GM18909 (cell line): ENCODE measurements around the gene DYRK1B.
A peak's percentile ranks its signal among the peaks of the same experiment; 100 is the strongest.
"Not testable (repeated sequence)": the region's sequence is repeated elsewhere in the genome, so short reads cannot be mapped to it uniquely, and the experiment has no call there.

Experiments
- ATAC-seq: cut with Tn5 transposase; IDR thresholded peaks from one replicate; pipeline ENCODE4 v1.9.1; 2021; ENCODE audit warnings: mild to moderate bottlenecking; ENCODE audit not compliant: unreplicated experiment, poor library complexity

DYRK1B gene

DNA sequence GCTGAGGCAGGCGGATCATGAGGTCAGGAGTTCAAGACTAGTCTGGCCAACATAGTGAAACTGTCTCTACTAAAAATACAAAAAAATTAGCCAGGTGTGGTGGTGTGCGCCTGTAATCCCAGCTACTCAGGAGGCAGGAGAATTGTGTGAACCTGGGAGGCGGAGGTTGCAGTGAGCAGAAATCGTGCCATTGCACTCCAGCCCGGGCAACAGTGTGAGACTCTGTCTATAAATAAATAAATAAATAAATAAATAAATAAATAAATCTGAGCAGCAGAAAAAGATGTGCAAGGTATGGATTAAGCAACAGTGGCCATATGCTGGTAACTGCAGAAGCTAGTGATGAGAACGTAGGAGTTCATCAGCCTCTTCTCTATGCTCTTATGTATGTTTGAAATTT, 19.9 kb downstream of the DYRK1B start:
- not testable (repeated sequence) for ATAC-seq

DNA sequence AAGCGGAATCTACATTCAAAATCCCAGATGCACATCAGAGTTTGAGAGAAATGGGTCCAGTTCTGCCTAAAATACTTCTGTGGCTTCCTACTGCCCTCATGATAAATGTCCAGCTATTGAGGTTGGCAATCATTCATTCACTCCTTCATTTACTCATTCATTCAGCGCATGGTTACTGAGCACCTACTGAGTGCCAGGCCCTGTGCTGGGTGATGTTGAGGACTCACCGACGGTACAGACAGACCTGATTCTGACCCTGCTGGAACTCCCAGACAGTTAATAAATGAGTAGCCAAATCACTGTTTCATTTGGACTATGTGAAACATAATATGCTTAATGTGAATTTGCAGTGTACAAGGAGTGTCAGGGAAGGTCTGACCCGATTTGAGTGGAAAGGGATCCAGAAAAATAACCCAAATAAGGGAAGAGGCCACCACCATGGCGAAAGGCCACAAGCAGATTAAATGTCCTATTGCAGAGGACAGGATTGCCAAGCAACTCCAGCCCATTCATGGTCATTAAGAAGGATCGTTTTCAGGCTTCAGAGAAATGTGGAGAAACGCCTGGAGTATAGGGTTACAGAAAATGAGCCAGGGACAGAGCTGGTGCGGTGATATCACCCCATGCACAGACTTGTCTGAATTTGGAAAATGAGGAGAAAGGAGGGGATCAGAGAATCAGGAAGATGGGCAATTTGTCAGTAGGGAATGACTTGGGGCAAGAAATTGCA, 20.5 kb downstream of the DYRK1B start:
- no peak for ATAC-seq

DNA sequence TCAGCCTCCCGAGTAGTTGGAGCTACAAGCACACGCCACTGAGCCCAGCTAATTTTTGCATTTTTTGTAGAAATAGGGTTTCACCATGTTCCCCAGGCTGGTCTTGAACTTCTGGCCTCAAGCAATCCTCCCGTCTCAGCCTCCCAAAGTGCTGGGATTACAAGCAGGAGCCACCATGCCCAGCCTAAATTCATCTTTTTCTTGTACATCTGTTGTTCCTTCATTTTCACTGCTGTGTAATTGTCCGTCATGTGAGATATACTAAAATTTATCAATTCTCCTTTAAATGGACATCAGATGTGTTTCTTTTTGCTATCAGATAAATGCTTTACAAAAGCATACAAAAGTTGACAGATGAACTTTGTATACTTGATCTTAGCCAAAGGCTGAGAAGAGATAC, 22.9 kb downstream of the DYRK1B start:
- no peak for ATAC-seq

DNA sequence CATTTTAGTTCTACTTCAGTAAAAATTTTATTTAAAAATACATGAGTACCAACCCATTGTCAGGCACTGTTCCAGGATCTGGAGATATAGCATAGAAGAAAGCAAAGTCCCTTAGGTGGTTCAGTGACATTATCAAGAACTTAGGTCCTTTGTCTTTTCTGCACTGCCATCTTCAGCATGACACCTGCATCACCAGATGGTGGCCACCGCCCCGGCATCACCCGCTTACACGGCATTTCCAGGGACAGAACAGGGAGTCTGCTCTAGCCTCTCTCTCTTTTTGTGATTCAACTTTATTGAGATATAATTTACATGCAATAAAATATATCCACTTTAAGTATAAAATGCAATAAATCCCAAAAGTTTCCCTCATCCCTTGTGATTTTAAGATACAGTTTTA, 23.5 kb downstream of the DYRK1B start:
- no peak for ATAC-seq

DNA sequence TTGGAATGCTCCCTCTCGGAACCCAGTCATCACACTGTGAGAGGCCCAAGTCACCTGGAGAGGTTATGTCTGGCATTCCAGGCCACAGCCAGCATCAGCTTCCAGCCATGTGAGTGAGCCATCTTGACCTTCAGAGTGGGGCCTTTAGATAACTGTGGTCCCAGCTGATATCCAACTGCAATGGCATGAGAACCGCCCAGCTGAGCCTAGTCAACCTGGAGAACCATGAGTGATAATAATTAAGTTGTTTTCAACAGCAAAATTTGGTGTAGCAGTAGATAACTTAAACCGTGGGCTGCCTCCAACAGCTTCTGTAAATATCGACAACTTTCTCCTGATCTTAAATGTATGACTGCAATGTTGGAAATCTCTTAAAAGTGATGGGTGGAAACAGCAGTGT, 24.6 kb downstream of the DYRK1B start:
- ATAC-seq, result no peak

DNA sequence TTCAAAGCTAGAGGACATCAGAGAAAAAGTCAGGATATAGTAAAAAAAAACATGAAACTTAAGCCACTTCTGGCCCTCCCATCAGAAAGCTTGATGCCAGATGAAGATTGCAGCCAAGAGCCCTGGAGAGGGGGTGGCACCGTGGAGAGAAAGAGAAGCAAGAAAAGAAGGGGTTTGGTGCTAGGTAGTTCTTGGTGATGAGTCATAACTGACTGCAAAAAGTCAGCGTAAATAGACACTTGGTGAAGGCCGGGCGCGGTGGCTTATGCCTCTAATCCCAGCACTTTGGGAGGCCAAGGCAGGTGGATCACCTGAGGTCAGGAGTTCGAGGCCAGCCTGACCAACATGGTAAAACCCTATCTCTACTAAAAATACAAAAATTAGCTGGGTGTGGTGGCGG, 25.3 kb downstream of the DYRK1B start:
- not testable (repeated sequence) for ATAC-seq

DNA sequence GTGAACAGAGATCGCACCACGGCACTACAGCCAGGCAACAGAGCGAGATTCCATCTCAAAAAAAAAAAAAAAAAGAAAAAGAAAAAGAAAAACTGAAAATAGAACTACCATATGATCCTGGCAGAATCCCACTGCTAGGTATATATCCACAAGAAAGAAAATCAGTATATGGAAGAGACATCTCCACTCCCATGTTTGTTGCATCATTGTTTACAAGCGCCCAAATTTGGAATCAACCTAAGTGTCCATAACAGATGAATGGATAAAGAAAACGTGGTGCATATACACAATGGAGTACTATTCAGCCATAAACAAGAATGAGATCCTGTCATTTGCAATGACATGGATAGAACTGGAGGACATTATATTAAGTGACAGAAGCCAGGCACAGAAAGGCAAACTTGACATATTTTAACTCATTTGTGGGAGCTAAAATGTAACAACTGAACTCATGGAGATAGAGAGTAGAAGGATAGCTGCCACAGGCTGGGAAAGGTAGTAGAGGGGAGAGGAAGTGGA, 26.1 kb downstream of the DYRK1B start:
- no peak for ATAC-seq

DNA sequence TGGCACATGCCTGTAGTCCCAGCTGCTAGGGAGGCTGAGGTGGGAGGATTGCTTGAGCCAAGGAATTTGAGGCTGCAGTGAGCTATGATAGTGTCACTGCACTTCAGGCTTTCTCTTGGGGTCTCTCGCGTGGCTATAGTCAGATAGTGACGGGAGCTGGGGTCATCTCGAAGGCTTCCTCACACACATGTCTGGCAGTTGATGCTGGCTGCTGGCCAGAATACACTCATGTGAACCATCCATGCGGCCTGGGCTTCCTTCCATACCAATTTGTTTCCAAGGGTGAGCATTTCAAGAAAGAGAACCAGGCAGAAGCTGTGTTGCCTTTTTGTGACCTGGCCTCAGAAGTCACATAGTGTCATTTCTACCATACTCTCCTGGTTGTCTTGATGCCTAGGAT, 28.9 kb downstream of the DYRK1B start:
- no peak for ATAC-seq

DNA sequence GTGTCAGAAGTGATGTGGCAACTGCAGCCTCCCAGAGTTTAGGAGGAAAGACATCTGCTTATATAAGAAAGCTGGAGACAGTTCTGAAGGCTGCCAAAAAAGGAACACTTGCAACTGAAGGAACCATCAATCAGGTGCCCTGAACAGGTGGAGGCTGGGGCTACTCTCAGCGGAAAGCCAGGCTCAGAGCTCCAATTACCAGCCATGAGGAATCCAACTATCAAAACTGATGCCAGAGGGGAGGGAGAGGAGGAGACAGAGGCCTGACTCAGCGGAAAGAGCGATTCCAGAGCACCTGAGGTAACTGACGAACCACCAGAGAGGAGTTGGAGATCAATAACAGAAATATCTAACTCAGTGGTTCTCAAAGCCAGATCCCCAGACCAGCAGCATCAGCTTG, 31.0 kb downstream of the DYRK1B start:
- ATAC-seq, result no peak

DNA sequence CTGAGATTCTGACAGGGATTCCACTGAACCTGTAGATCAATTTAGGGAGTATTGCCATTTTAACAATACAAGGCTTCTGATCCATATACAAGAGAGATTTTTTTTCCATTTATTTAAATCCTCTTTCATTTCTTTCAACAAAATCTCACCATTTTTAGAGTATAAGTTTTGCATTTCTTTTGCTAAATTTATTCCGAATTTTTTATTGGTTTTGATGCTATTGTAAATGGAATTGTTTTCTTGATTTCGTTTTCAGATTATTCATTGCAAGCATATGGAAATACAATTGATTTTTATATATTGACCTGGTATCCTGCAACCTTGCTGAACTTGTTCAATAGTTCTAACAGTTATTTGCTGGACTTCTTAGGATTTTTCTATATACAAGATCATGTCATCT, 36.9 kb downstream of the DYRK1B start:
- ATAC-seq, result no peak

DNA sequence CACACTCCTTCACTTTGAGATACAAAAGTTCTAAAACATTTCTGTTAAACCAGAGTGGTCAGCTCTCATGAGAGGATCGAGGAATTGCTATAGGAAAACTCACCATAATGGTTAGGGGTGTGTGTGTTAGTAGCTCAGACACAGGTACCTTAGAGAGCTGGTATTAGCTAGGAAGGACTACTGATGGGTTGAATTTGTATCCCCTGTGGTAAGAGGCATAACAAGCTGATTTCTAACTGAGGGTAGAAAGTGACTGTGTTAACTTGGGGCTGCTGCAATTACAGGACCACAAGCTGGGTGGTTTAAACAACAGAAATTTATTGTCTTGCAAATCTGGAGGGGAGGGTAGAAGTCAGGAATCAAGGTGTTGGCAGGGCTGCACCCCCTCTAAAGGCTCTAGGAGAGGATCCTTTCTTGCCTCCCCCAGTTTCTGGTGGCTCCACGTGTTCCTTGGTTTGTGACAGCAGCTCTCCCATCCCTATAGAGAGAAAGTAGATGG, 37.9 kb downstream of the DYRK1B start:
- no peak for ATAC-seq

DNA sequence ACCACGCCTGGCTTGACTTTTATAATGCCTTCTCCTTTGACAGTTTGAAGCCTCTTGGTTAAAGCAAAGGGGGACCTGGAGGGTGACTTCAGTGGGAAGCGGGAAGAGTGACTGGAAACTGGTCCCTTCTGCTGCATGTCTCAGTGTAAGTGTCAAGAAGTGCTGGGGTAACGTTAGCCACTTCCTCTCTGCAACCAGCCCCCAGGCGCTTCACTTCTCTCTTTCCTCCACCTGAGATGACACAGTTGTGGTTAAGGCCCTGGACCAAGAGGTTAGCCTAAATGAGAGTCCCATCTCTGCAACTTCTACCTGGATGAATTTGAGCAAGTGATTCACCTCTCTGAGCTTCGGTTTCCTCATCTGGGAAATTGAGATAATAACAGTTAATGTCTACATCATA, 39.0 kb downstream of the DYRK1B start:
- ATAC-seq, result no peak

DNA sequence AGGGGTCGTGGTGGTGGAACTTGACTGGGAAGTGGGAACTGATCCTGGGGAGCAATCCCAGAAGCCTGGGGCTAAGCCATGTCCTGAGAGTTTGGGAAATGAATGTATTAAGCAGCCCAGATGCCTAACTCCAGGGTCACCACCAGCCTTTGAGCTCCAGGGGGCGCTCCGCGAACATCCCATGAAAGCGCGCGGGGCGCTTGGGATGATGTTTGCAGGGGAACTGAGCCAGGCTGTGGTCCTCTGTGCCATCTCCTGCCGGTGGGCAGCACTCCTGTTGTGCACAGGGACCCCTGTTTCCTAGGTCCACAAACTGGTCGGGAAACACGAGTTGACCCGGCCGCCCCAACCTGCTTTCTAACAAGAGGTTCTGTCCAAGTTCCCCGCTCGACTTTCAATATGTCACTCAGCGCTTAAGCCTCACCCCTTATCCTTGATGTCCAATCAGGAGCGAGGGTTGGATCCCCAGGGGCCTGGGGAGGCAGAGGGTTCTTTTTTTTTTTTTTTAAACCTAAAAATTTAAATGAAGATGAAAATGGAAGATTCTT, 40.9 kb downstream of the DYRK1B start:
- peak; percentile 65 for ATAC-seq

DNA sequence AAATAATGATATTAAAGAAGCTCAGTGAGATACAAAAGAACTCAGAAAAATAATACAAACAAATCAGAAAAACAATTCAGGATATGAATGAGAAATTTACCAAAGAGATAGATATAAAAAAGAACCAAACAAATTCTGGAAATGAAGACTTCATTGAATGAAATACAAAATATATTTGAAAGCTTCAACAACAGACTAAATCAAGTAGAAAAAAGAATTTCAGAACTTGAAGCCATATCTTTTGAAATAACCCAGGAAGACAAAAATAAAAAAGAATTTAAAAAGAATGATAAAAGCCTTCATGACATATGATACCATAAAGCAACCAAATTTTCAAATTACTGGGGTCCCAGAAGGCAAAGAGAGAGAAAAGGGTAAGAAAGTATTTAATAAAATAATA, 45.7 kb downstream of the DYRK1B start:
- ATAC-seq, result no peak

DNA sequence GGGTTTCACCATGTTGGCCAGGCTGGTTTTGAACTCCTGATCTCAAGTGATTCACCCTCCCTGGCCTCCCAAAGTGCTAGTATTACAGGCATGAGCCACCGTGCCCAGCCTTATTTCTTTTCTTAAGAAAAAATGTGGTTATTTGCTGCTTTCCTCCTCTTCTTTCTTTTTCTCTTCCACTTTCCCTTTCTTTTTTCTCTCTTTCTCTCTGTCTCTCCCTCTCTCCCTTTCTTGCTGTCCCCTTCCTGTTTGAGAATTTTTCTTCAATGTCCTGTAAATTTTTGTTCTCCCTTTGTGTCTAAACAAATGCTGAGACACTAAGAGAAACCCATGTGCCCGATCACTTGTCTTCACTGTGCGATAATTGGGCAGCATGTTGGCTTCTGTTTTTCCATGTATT, 53.1 kb downstream of the DYRK1B start:
- ATAC-seq, result no peak

DNA sequence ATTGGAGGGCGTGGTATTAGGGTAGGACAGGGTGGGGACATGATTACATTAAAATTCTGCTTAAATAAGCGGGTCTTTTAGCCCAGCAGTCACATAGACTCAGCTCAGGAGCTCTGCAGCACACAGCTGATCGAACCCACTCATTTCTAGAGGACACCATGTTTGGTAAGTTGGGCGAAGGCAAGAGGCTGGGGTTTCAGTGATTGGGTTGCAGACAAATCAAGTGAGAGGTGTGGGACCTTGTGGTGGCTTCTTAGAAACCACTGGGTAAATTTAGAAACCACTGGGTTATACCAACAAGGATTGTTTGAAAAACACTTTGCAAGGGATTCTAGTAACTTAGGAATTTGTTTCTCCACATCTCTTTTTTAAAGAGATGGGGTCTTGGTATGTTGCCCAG, 55.2 kb downstream of the DYRK1B start, which contains the start of gene LEUTX:
Gene LEUTX, plus strand, starts transcription at position 92 of the 400 bp plus-strand sequence. Its CDS starts 67 bp downstream, at position 159.
- ATAC-seq, result no peak
